ENCODE results near the gene ROR2.

The ROR2 gene

DNA sequence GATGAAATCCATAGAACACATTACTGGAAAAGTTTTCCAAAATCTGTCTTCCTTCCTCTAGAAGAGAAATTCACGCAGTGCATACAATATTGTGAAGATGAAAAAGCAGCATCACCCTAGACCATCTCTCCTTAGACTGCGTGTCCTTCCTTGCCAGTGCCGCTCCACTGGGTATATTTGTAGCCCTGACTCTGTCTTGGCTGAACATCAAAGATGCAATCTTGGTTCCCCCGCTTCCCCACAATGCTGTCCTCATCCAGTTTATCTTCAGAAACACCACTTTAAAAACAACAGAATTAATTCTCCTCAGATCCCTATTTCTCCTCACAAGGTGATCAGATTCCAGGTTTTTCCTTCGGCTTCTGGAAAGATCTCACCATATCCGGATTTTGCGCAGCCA, 53.9 kb downstream of the ROR2 start:
- Histone ChIP-seq H3K27me3 (ENCODE audit: insufficient read depth, low read depth) (no peaks in the 10 kb centered on the region), H3K4me1 (ENCODE audit: low read depth, poor library complexity, severe bottlenecking) (peaks cover 9% of the 10 kb centered on the region), H3K9ac (no peak overlapping the region), H3K4me3 (IDR thresholded peaks at IDR 0.05; ENCODE audit: insufficient read depth, low read depth, low read length) (no peak overlapping the region), H3K4me2 (no peak overlapping the region), H4K20me1 (ENCODE audit: insufficient read depth) (no peaks in the 10 kb centered on the region), H2AFZ (ENCODE audit: low read depth) (no peak overlapping the region), H3K79me2 (ENCODE audit: insufficient read depth, low read depth) (no peaks in the 10 kb centered on the region), H3K27ac (no peak overlapping the region), H3K36me3 (ENCODE audit: insufficient read depth) (no peaks in the 10 kb centered on the region)
- TF ChIP-seq CTCF (conservative IDR thresholded peaks at IDR 0.05; ENCODE audit: low read depth, low read length): no peak

GRCh38 chr9:91894536-91894935, 55.5 kb downstream of the ROR2 start:
- no peak overlapping the region for H3K27ac ChIP-seq
- no peak overlapping the region for H3K4me2 ChIP-seq
- H3K79me2 ChIP-seq (ENCODE audit: insufficient read depth, low read depth): no peaks in the 10 kb centered on the region
- no peak overlapping the region for H2AFZ ChIP-seq (ENCODE audit: low read depth)
- H3K36me3 ChIP-seq (ENCODE audit: insufficient read depth): no peaks in the 10 kb centered on the region
- TF ChIP-seq CTCF (conservative IDR thresholded peaks at IDR 0.05; ENCODE audit: low read depth, low read length): no peak
- H3K9ac ChIP-seq: no peak overlapping the region
- no peaks in the 10 kb centered on the region for H4K20me1 ChIP-seq (ENCODE audit: insufficient read depth)
- peaks cover 9% of the 10 kb centered on the region for H3K4me1 ChIP-seq (ENCODE audit: low read depth, poor library complexity, severe bottlenecking)
- no peaks in the 10 kb centered on the region for H3K27me3 ChIP-seq (ENCODE audit: insufficient read depth, low read depth)
- H3K4me3 ChIP-seq (IDR thresholded peaks at IDR 0.05; ENCODE audit: insufficient read depth, low read depth, low read length): no peak overlapping the region

GRCh38 chr9:91894023-91894422, 56.0 kb downstream of the ROR2 start:
- H3K79me2 ChIP-seq (ENCODE audit: insufficient read depth, low read depth): no peaks in the 10 kb centered on the region
- TF ChIP-seq CTCF (conservative IDR thresholded peaks at IDR 0.05; ENCODE audit: low read depth, low read length): no peak
- no peak overlapping the region for H3K4me2 ChIP-seq
- no peak overlapping the region for H3K27ac ChIP-seq
- H3K9ac ChIP-seq: no peak overlapping the region
- no peaks in the 10 kb centered on the region for H4K20me1 ChIP-seq (ENCODE audit: insufficient read depth)
- no peaks in the 10 kb centered on the region for H3K27me3 ChIP-seq (ENCODE audit: insufficient read depth, low read depth)
- no peaks in the 10 kb centered on the region for H3K36me3 ChIP-seq (ENCODE audit: insufficient read depth)
- no peak overlapping the region for H3K4me3 ChIP-seq (IDR thresholded peaks at IDR 0.05; ENCODE audit: insufficient read depth, low read depth, low read length)
- peaks cover 9% of the 10 kb centered on the region for H3K4me1 ChIP-seq (ENCODE audit: low read depth, poor library complexity, severe bottlenecking)
- no peak overlapping the region for H2AFZ ChIP-seq (ENCODE audit: low read depth)

- H4K20me1 ChIP-seq (ENCODE audit: insufficient read depth): no peaks in the 10 kb centered on the region
- H3K79me2 ChIP-seq (ENCODE audit: insufficient read depth, low read depth): no peaks in the 10 kb centered on the region
- H3K27ac ChIP-seq: no peak overlapping the region
- no peak overlapping the region for H3K4me2 ChIP-seq
- H3K4me3 ChIP-seq (IDR thresholded peaks at IDR 0.05; ENCODE audit: insufficient read depth, low read depth, low read length): no peak overlapping the region
- H3K27me3 ChIP-seq (ENCODE audit: insufficient read depth, low read depth): no peaks in the 10 kb centered on the region
- H3K4me1 ChIP-seq (ENCODE audit: low read depth, poor library complexity, severe bottlenecking): peaks cover 9% of the 10 kb centered on the region
- no peak overlapping the region for H3K9ac ChIP-seq
- TF ChIP-seq CTCF (conservative IDR thresholded peaks at IDR 0.05; ENCODE audit: low read depth, low read length): no peak
- no peaks in the 10 kb centered on the region for H3K36me3 ChIP-seq (ENCODE audit: insufficient read depth)
- no peak overlapping the region for H2AFZ ChIP-seq (ENCODE audit: low read depth)
These were observed 58.1 kb downstream of the ROR2 start for GRCh38 chr9:91891915-91892314.

- no peak for TF ChIP-seq CTCF (conservative IDR thresholded peaks at IDR 0.05; ENCODE audit: low read depth, low read length)
- H3K27ac ChIP-seq: no peak overlapping the region
- no peaks in the 10 kb centered on the region for H4K20me1 ChIP-seq (ENCODE audit: insufficient read depth)
- no peak overlapping the region for H2AFZ ChIP-seq (ENCODE audit: low read depth)
- H3K27me3 ChIP-seq (ENCODE audit: insufficient read depth, low read depth): no peaks in the 10 kb centered on the region
- H3K79me2 ChIP-seq (ENCODE audit: insufficient read depth, low read depth): no peaks in the 10 kb centered on the region
- peaks cover 9% of the 10 kb centered on the region for H3K4me1 ChIP-seq (ENCODE audit: low read depth, poor library complexity, severe bottlenecking)
- H3K4me3 ChIP-seq (IDR thresholded peaks at IDR 0.05; ENCODE audit: insufficient read depth, low read depth, low read length): no peak overlapping the region
- no peak overlapping the region for H3K9ac ChIP-seq
- no peak overlapping the region for H3K4me2 ChIP-seq
- no peaks in the 10 kb centered on the region for H3K36me3 ChIP-seq (ENCODE audit: insufficient read depth)
These were observed 59.4 kb downstream of the ROR2 start for GRCh38 chr9:91890662-91891061.

All from KMS-11 (cell line).